OCI-LY7 (cell line): ENCODE data around the gene FAM78B. TPM values are rescaled to one million over a fixed set of nuclear protein-coding genes. Genes with fewer than 3 reads are reported as not detected.

Source experiments
- BruUV-seq: library from RNA; stranded (reverse); fragments of 400-500 nt; replicated peaks from 2 replicates; lab custom pipeline; 2021; lab: Mats Ljungman, UMichigan
- CTCF ChIA-PET: fragments of 300-600 bp; sonication (Branson Sonifier 250); formaldehyde crosslinking; loops from one replicate; lab custom pipeline; 2022; ENCODE audit warnings: antibody characterized with exemption; ENCODE audit not compliant: unreplicated experiment; lab: Charles Lee
- POLR2A ChIA-PET: fragments of 300-600 bp; sonication (Branson Sonifier 250); formaldehyde crosslinking; loops from one replicate; lab custom pipeline; 2022; ENCODE audit warnings: antibody characterized with exemption; lab: Charles Lee
- DNase-seq: peaks from one replicate; pipeline ENCODE4 v3.0.0-alpha.2; 2015; ENCODE audit warnings: low spot score
- H2AFZ ChIP-seq: fragments of 200-600 bp; sonication (generic), shearing (Covaris generic); 2 replicates; pipeline ENCODE4 v1.6.1; 2014; ENCODE audit warnings: mild to moderate bottlenecking, antibody characterized with exemption, low read length, moderate library complexity
- H3K27ac ChIP-seq: fragments of 200-600 bp; sonication (generic); 2 replicates; pipeline ENCODE4 v1.5.1; 2014; ENCODE audit warnings: mixed run types, low read depth, mild to moderate bottlenecking, moderate library complexity, low read length, inconsistent platforms; ENCODE audit not compliant: poor library complexity, severe bottlenecking
- H3K36me3 ChIP-seq: fragments of 200-600 bp; sonication (generic); 2 replicates; pipeline ENCODE4 v1.6.1; 2014; ENCODE audit warnings: mild to moderate bottlenecking, antibody characterized with exemption, low read length, moderate library complexity, mixed read lengths; ENCODE audit not compliant: insufficient read depth
- H3K4me1 ChIP-seq: fragments of 200-600 bp; sonication (generic); 2 replicates; pipeline ENCODE4 v1.5.1; 2014; ENCODE audit warnings: mild to moderate bottlenecking, low read length; ENCODE audit not compliant: insufficient read depth, poor library complexity, severe bottlenecking
- H3K4me2 ChIP-seq: fragments of 200-600 bp; sonication (generic); 2 replicates; pipeline ENCODE4 v1.6.1; 2014; ENCODE audit warnings: mild to moderate bottlenecking, low read length
- H3K4me3 ChIP-seq: fragments of 200-600 bp; sonication (generic); 2 replicates; pipeline ENCODE4 v1.5.1; 2014; ENCODE audit warnings: mild to moderate bottlenecking, low read depth, low read length; ENCODE audit not compliant: poor library complexity, severe bottlenecking
- H3K79me2 ChIP-seq: fragments of 200-600 bp; sonication (generic); 2 replicates; pipeline ENCODE4 v1.6.1; 2016; ENCODE audit warnings: low read depth, mild to moderate bottlenecking, low read length, moderate library complexity, mixed read lengths; ENCODE audit not compliant: insufficient read depth
- H3K9me2 ChIP-seq: fragments of 200-600 bp; sonication (generic); 2 replicates; pipeline ENCODE4 v1.6.1; 2016; ENCODE audit warnings: mild to moderate bottlenecking, low read length, mixed read lengths; ENCODE audit not compliant: insufficient read depth
- H3K9me3 ChIP-seq: fragments of 200-600 bp; sonication (generic); 2 replicates; pipeline ENCODE4 v1.6.1; 2014; ENCODE audit warnings: mild to moderate bottlenecking, mixed run types, low read length, mixed read lengths
- H4K20me1 ChIP-seq: fragments of 200-600 bp; sonication (generic); 2 replicates; pipeline ENCODE4 v1.6.1; 2014; ENCODE audit warnings: mild to moderate bottlenecking, antibody characterized with exemption, low read length, moderate library complexity, mixed read lengths; ENCODE audit not compliant: insufficient read depth
- CTCF ChIP-seq: fragments of 200-600 bp; sonication (generic); conservative IDR thresholded peaks from 2 replicates; pipeline ENCODE4 v1.5.1; 2014; ENCODE audit warnings: mild to moderate bottlenecking, antibody characterized with exemption, low read length, moderate library complexity, mixed read lengths
- EZH2phosphoT487 ChIP-seq: fragments of 200-600 bp; sonication (generic); IDR thresholded peaks from 2 replicates; pipeline ENCODE4 v1.6.1; 2018; ENCODE audit warnings: low read depth, borderline replicate concordance, mild to moderate bottlenecking, mixed run types, antibody characterized with exemption, low read length, moderate library complexity, mixed read lengths
- intact Hi-C: fragments of 100-400 bp; cut with micrococcal nuclease; formaldehyde crosslinking; loops from one replicate; pipeline ENCODE4 v1.10.0; 2022; ENCODE audit not compliant: unreplicated experiment
- total RNA-seq, 2 experiments: library from RNA; depleted of rRNA in 1 of 2; stranded (reverse); fragments of >200 nt in 1 of 2; shearing (Covaris generic) in 1 of 2; gene quantifications; 2 replicates each; pipeline ENCODE4 v1.2.3, GENCODE V29; 2014 to 2022

The FAM78B gene
- total RNA-seq, 2 experiments from 2014 or later: not detected

GRCh38 chr1:166174108-166174507 is 7.3 kb upstream of the FAM78B start:
- no peaks in the 10 kb centered on the region for H3K4me1 ChIP-seq
- no peak overlapping the region for H3K27ac ChIP-seq
- no peak for DNase-seq
- no peaks in the 10 kb centered on the region for H4K20me1 ChIP-seq
- no peak overlapping the region for H2AFZ ChIP-seq
- H3K4me2 ChIP-seq: no peak overlapping the region
- H3K36me3 ChIP-seq: no peaks in the 10 kb centered on the region
- ChIA-PET CTCF (no interaction called here), POLR2A (no interaction called here)
- no peak overlapping the region for H3K4me3 ChIP-seq
- H3K9me3 ChIP-seq: no peaks in the 10 kb centered on the region
- no peaks in the 10 kb centered on the region for H3K79me2 ChIP-seq
- H3K9me2 ChIP-seq: no peaks in the 10 kb centered on the region
- intact Hi-C loops: no loop called here
- no TSS peak for BruUV-seq
- no peak for TF ChIP-seq EZH2phosphoT487
- TF ChIP-seq CTCF: no peak

DNA sequence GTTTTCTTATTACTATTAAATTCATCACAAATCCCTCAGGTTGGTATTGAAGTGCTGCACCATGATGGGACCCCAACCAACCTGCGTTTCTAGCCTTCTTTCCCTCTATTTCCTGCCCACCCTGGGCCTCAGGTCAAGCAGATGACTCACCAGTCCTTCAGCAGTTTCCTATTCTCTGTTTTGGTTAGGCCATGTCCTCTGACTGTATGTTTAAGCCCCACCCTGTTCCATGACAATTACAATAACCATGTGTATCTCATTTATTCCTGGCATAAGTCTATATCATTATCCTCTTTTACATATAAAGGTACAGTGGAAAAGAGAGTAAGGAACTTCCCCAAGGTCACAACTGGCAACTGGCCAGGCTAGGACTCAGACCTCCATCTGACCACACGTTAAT is 5.3 kb upstream of the FAM78B start:
- Histone ChIP-seq H3K4me2 (no peak overlapping the region), H3K9me2 (no peaks in the 10 kb centered on the region), H3K4me1 (no peaks in the 10 kb centered on the region), H3K36me3 (no peaks in the 10 kb centered on the region), H3K9me3 (no peaks in the 10 kb centered on the region), H3K4me3 (no peak overlapping the region), H4K20me1 (no peaks in the 10 kb centered on the region), H3K79me2 (no peaks in the 10 kb centered on the region), H2AFZ (no peak overlapping the region), H3K27ac (no peak overlapping the region)
- TF ChIP-seq CTCF (no peak), EZH2phosphoT487 (no peak)
- no TSS peak for BruUV-seq
- intact Hi-C loops: no loop called here
- ChIA-PET CTCF (no interaction called here), POLR2A (no interaction called here)
- DNase-seq: no peak

GRCh38 chr1:166170726-166171125 is 3.9 kb upstream of the FAM78B start:
- H3K4me2 ChIP-seq: no peak overlapping the region
- intact Hi-C loops: no loop called here
- ChIA-PET POLR2A (interaction anchor here (1.0 to 1.2 kb wide), 3 partner anchors 9 to 20 kb away, joined by 3 read pairs; no protein-coding TSS in a partner anchor), CTCF (interaction anchor here (0.6 kb wide), 1 partner anchor 415 kb away, joined by 3 read pairs; no protein-coding TSS in a partner anchor)
- H2AFZ ChIP-seq: no peak overlapping the region
- H3K79me2 ChIP-seq: no peaks in the 10 kb centered on the region
- no peaks in the 10 kb centered on the region for H3K4me1 ChIP-seq
- H4K20me1 ChIP-seq: no peaks in the 10 kb centered on the region
- no peak for TF ChIP-seq CTCF
- no peak for TF ChIP-seq EZH2phosphoT487
- BruUV-seq: no TSS peak
- DNase-seq: no peak
- no peak overlapping the region for H3K4me3 ChIP-seq
- no peaks in the 10 kb centered on the region for H3K9me3 ChIP-seq
- H3K36me3 ChIP-seq: no peaks in the 10 kb centered on the region
- no peaks in the 10 kb centered on the region for H3K9me2 ChIP-seq
- H3K27ac ChIP-seq: no peak overlapping the region
